ENCODE results near the gene DPP4.
A peak's percentile ranks its signal among the peaks of the same experiment; 100 is the strongest.

DPP4 gene

DNA sequence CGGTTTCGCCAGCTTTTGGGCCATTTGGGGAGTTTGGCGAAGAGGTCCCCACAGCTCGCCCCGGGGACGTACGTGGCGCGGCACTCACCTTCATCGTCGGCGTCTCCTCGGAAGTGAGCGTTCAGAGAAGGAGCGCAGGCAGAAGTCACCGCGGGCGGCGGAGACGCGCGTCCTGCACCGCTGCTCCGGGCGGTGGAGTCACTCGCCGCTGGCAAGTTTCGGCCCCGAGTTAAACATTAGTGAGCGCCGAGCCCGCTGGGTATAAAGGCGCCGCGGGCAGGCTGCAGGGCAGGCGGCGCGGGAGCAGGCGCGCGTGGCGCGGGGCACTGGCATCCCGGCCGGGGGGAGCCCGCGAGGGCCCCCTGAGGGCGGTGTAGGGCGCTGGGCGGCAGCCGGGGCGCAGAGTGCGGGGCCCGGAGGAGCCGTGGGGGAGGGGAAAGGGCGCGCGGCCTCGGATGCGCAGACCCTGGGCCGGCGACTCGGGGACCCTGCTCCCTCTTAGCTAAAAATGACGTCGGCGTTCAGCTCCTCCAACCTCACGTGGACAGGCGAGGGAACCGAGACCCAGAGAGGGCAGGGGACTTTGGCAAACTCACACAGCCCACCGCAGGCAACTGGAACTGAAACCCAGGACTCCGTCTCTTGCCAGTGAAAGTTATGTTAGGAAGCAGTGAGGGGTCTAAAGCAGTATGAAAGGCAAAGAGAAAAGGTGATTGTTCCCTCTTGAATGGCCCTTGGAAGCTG is at the start of gene DPP4:
DPP4 (minus strand) TSS at position 328 of the 744 bp plus-strand sequence; CDS start at position 94, 234 bp downstream.
- peak; percentile 68 for DNase-seq

DNA sequence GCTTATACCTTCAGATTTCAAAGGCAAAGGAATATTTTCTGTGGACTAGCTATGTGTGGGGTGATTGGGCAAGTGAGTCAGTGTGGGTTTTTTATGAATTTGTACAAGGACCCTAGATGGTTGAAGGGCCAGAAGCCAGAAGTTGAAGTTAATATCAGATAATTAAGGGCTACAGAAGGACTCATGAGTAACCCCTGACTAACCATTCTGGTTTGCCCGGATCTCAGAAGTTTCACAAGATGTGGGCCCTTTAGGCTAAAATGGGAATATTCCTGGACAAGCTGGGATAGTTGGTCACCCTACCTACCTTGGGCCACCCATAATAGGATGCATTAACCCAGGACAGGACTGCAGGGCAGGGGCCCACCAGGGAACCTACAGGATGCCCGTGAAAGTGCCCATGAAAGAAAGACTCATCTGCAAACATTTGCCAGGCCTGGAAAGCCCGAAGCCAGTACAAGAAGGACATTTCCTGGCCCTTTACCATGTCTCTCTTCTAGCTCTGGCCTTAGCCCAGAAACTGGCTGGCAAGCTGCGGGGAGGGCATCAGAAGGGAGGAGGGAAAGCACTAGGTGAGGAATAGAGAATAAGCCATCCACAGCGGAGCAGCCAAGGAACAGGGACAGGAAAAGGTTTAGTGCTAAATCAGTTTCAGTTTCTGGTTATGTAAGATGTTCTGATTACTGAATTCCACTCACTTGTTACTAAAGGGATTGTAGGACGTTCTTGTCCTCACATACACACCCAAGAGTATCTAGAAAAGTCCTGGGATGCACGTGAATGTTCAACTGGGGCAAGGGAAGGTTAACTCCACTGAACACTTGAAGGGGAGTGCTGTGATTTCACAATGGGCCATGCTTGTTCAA is 44.4 kb upstream of the DPP4 start:
- no peak for DNase-seq

DNA sequence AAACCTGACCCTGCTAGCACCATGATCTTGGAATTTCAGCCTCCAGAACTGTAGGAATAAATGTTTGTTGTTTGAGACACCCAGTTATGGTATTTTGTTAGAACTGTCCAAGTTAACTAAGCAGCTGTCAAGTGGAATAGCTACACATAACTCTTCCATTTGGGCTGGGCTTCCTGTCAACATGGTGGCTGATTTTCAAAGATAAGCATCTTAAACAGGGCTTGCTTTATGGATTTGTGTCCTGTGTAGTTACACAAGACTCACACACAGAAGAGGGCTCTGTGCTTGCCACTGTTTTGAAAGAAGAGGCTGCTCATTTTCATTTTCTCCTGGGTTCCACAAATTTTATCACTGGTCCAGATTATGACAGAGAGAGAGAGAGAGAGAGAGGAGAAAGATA is 42.3 kb upstream of the DPP4 start:
- peak; percentile 14 for DNase-seq

DNA sequence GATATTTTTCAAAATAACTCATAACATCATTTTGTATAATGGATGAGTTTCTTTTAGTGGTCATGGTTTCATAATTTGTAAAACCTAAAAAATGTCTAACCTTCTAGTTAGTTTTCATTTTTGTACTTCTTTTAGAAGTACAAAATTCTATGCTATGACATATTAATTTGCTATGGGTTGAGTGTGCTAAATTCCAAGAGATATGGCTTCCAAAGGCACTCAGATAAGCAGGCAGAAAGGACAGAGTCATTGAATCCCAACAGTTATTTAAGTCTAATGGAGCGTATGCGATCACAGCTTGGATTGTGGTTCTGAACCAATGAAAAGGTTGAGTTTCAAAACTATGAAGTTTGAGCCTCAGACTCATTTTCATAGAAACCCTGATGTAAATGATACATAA is 41.1 kb upstream of the DPP4 start:
- no peak for DNase-seq

DNA sequence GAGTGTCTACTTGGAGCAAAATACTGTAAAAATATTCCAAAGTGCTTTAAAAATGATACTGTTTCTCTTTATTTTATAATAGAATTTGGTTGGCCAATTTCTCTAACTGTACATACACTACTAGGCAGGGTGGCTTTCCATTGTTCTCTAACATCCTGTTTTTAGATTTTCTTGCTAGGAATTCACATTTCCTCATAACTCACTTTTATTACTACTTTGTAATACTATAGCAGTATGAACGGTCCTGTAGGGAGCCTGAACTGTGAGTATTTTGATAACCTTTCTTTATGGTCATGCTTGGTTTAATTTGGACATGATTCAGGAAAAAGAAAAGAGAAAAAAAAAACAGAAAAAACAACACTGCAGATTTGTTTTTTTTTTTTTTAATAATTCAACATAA is 40.3 kb upstream of the DPP4 start:
- no peak for DNase-seq

DNA sequence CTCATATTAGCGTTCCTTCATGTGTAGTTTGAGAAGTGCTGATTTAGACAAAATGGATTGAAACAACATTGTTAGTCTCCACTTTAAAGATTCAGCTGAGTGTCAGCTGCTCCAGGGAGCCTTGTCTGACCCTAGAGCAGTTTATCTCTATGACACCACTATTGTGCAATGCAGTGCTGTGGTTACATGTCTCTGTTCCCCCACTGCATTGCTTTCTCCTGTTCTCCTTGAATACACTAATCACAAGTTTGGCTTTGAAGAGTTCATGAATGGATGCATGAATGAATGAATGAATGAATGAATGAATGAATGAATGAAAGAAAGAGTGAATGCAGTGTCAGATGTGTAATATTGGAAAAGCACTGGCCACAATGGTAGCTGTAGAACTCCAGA is 39.8 kb upstream of the DPP4 start:
- peak; percentile 81 for DNase-seq

DNA sequence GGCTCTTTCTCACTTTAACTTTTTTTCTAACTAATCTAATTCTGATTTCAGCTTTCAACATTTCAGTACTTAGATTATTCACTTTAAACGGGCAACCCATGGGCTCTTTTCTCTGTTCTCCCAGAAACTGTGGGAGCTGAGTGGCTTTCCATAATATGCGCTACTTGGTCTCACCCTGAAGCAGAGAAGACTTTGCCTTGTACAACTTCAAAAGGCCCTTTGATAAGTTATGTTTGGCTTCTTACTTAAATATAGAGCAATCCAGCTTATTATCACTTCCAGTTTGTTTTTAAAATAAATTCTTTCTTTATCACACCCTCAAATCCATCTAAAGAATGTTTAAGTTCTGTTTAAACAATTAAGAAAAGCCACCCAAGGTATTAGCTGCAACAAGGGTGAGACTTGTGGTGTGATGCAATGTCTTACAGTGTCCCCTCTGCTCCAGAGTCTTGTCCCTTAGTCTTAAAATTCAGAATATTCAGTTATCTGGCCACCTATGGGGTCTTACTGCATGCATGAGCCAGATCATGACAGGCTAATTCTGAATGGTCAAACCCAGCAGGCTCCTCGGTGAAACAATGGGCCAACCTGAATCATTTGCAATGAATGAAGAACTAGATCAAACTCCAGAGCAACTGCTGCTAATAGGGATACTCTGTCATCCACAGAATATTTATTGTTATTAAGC is 39.2 kb upstream of the DPP4 start:
- DNase-seq, result no peak

DNA sequence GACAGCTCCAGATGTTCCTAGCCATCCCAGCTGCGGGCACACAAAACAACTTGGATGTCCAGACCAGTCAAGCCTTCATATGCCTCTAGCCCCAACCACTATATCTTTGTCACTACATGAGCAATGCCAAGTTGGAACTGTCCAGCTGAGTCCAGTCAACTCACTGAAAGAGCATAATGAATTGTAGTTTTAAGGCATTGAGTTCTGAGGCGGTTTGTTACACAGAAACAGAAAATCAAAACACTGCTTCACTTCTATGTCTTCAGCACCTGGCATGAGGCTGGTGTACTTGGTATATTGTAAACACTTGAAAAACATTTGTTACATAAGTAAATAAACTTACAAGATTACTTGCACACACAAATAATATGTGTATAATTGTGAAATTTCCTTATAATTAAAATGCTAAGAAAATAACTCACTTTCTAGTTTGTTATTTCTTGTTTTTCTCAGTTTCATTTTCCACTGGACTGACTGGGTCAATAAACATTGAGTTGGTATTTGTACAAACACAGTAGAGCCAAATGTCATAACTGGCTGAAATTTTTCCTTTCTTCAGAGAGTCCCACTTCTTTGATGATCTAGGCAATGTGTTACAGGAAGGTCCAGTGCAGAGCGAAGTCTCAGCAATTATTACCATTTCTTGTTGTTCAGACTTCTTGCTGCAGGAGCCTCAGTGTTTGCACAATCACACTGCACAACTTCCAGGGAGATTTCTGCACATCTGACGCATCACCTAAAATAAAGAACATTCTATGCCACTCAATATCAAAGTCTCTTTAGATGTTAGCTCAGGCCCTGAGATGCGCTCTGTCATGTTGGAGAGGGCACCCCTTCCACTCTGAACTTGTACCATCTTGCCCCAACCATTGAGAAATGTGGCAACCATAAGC is 38.2 kb upstream of the DPP4 start:
- no peak for DNase-seq

DNA sequence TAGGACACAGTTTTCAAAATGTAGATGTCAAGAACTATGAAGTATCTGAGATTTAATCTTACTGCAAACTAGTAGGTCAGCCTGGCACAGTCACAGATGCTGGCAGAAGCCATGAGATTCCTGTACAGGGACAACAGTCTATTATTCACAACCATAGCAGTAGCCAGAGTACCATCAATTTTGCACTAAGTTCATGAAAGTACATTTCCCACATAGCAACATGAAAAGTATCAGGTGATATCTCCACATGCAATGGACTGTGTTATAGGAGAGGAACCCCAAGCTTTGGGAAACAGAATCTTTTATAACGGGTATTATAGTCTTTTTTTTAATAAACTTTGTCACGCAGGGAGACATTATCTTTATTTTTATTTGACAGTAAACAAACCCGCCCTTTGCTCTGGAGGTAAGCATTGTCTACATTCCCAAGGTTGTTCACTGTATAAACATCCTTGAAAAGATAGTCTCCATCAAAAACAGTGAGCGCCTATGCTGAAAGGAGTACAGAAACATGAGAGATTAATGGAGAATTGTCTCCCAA is 33.4 kb upstream of the DPP4 start:
- DNase-seq, result no peak

DNA sequence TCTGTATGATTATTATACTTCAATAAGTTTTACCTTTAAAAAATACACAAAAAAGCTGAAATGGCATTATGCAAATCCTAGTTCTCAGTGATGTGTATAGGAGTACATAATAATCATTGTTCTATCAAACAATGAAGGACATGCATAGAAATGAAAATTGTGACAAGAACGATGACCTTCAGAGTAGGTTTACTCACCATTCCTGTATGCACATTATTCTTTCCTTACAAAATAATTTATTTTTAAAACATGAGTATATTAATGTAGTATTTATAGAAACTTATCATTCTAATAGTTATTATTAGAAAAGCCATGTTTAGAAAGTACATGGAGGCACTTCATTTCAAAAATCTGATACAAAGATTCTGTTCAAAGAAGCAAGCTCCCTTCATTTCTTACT is 32.7 kb upstream of the DPP4 start:
- no peak for DNase-seq

DNA sequence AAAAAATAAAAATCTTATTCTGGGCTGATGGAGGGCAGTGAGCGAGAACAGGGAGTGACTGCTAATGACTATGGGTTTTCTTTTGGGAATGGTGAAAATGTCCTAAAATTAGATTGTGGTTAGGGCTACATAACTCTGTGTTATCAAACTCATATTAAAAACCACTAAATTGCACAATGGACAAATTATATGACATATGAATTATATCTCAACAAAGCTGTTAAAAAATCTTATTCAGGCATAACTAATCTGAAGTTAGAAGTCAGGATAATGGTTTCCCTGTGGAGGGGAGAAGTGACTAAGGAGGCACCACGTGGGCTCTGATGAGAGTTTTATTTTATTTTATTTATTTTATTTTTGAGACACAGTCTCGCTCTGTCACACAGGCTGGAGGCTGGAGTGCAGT is 32.1 kb upstream of the DPP4 start:
- DNase-seq, result no peak

DNA sequence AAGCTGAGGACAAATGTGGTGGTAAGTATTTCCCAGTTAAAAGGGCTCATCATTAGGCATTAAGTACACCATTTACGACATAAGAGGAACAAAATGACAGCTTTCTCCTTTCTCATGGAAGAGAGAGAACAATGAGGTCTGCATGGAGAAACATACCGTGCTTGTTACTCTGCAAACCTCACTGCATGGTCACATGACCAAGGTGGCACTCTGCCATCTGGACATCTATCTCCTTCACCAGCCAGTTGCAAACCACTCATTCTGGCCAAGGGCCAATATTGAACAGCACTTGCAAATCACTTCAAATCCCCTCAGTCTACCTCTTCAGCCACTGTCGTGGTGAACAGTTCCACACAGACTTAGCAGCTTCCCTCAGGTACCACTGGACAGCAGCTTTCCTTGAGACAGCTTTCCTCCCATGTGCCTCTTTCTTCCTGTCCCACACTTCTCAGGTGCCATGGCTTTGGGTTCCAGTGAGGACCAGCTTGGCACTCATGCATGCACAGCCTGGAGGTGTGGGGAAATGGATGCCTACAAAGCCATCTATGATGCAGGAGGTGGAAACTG is 29.5 kb upstream of the DPP4 start:
- DNase-seq, result peak; percentile 48

DNA sequence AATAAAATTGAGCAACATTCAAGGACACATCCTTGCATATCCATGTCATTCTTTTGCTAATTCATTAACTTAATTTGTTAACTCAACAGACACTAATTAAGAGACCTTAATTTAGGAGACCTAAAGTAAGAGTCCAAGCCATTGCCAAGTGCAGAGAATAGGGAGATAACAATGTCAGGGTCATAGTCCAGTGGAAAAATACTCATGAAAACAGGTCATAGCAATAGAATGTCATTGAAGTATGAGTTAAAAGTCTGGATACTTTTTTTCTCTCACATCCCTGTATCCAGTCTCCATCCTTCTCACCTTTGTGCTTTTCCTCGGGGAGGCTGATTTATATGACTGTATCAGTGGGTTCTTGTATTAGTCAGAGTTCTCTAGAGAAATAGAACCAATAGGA is 26.6 kb upstream of the DPP4 start:
- no peak for DNase-seq

DNA sequence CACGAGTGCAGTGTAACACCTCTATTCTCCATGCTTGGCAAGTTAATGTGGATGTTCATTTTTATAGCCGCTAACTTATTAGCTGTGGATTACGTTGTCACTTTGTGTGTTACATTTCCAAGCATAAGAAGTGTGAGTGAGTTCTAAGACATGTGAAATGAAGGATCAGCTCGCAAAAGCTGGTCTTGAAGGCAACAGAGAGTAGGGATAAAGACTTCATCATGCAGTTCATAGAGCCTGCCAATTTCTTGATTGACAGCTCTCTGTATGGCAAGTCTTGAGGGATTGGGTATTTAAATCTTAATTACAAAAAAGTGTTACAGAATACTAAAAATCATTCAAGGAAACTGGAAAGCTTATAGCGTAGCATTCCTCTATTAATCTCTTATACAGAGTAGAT is 25.8 kb upstream of the DPP4 start:
- DNase-seq, result no peak

DNA sequence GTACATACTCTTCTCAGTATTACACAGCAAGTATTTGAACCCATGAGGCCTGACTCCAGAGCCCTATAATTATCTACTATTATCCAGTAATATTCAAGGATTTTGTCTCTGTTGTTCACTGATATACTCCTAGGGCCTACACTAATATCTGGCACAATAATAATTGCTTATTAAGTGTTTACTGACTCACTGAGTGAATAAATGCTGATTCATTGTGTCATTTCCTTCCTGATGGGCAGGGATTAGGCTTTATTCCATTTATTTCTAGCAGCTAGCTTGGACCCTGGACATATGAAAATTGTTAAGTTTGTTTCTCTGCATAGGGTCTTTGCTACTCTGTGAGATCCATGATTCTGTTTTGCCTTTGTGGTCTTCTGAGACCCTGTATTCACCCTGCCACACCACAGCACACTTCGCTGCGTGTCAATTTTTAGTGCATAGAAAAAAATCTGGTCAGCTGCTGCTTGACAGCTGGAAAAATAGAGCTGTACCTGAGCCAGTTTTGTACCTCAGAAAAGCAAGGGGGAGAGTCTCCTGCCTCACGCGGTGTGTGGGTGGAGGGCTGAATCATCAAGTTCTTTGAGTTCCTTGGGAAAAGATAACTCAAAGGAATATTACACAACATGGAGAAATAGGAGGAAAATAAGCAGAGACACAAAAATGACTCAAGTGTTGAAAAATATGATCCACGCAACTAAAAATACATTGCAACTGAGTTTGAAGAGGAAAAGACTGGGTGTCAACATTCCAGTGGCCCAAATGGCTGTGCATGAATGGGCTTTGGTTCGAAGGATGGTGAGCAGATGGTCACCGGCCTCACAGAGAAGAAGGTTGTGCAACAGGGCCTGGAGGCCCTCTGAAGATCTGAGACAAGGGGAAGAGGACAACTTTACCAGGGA is 18.9 kb upstream of the DPP4 start:
- no peak for DNase-seq

DNA sequence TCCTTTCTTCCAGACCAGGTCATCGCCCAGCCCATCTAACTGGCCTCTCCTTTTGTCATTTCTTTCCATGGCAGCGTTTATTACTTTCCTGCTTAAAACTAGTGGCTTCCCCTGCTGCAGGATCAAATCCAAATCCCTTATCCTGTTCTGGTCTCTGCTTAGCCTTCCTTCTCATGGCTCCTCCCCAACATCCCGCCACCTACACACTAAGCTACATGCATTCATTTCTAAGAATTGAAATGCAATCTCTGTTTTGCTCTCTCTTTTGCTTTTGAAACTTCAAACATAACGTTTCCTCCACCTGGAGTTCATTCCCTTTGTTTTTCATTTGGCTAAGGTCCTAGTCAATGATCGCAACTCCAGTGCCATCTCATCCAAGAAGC is 18.0 kb upstream of the DPP4 start:
- no peak for DNase-seq

DNA sequence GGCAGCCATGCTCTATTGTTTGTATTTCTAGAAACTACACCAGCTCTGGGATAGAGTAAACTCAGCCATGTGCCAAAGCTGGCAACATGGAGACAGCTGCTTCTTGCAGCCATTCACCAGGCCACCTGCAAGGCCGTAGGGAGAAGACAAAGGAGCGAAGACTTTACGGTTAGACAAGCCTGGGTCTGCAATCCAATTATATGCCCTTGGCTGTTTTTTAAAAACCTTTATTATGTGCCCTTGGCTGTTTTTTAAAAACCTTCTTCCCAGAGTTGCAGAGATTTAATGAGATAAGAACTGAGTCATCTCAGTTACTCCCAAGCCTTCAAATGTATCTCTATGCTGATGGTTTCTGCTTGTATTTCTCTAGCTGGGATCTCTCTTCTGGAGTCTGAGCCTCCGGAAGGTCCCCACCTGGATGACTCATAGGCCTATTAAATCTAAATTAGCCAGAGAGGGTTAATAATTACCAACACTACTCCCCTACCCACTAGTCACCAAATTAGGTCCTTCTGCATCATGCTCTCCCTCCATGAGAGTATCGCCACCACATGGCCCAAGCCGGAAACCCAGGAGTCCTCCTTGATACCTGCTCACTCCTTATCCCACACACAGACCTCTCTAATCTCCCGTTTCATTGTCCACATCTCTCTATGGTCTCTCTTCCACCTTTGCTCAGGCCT is 17.5 kb upstream of the DPP4 start:
- DNase-seq, result no peak

DNA sequence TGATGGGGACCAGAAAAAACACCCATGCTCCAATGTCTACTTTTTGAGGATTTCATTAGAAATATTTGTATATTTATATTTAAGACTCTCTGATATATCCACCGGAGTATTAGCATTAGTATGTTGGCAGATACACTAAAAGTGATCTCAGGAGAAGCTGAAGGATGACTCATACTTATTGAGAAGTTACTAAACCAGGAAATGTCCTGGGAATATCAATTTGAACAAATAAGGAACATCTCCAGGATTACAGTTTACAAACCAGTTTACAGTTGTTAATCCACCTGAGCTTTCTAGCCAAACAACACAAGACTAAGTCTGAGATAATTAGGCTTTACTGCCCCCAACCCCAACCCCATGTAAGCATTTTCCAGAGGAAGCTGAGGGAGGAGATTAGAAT is 16.1 kb upstream of the DPP4 start:
- DNase-seq, result no peak

DNA sequence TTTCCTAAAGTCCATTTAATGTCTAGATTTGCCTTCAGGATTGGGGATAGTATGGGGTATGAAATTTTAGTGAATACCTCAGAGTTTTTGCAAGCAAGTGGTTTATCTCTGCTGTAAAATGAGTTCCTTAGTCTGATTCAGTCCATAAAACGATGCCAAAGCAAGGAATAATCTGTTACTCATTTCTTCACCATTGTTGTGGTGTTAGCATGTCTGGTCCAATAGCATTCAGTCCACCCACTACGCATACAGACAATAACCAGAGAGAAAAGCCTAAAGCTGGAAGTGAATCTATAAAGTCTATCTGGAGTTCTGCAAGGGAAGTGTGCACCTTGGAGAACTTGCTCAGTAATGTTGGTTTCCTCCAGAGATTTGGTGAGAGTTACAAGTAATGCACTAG is 12.9 kb upstream of the DPP4 start:
- DNase-seq, result no peak

All from hematopoietic multipotent progenitor cell treated with erythropoietin and hydrocortisone succinate and interleukin-3 and kit ligand, for 4 days (in vitro differentiated cells).